ENCODE data around the gene CR1L.
"Not testable (repeated sequence)": the region's sequence is repeated elsewhere in the genome, so short reads cannot be mapped to it uniquely, and the experiment has no call there.

Gene CR1L

DNA sequence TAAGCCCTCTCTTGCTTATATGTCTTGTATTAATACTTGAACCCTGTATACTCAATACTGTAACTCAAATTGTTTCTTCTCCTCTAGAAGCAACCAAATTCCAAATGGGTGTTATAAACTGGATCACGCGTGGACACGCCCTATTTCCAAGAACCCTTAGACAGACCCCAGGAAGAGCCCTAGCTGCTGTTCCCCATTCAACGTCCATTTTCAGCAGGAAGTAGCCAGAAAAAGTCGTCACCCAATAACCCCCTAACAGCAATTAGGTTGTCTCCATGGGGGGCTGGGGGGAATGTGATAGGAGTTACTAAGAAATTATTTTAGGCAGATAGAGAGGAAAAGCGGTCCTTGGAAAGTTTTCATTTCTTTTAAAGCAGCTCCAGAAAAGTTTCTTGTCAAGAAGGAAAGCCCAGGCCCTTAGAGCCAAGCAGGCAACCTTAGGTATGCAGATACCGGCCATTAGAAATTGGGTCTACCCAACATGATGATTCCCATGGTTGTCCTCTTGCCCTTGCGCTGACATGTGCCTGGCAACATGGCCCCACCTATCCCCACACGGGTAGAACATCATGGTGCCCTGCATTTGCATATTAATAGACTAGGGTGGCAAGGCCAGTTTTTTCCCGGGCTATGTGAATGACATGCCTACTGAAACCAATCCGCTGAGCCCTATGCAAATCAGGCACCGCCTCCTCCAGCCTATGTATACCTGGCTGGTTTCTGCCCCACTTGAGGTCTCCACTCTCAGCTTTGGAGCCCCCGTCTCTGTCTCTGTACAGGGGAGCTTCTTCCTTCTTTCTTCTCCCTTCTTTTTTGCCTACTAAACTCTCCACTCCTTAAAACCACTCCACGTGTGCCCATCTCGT lies 102.9 kb downstream of the CR1L start:
- no peak overlapping the region for H3K4me2 ChIP-seq (ENCODE audit: low read length)
- H3K4me1 ChIP-seq (ENCODE audit: insufficient read depth, low read length, severe bottlenecking) = peaks cover 34% of the 10 kb centered on the region

DNA sequence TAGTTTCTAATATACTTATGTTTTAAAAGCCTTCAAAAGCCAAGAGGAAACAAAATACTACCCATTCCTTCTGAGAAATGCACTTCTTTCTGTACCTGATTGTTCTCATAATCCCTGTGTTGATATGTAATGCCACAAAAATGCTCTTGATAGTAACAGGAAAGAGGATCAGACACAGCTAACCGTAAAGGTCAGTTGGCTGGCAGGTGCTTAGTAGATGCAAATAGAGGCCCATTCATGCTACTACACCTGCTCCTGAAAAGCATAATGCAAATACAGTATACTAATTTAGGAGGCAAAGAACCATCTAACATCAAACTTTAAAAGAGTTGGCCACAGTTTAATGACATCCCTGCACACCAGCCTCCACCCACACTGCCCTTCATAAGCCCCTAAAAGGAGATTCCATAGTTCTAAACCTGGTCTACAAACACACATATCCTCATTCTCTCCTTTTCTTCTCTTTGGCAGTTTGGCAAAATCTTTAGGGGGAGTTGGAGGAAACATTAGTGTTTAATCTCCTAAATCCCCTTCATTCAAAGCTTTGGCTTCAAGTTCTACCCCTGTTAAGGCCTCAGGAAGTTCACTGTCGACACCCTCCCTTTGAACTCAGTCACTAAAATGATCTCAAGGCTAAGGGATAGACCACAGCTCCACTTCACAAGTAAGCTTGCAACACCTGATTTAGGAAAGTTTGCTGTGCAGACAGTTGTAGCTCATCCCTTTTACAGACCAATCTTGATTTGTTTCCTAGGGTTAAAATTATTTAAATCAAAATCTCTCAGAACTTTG lies 104.0 kb downstream of the CR1L start:
- H3K9ac ChIP-seq (ENCODE audit: low read length) = no peak overlapping the region
- no peaks in the 10 kb centered on the region for H3K9me2 ChIP-seq (ENCODE audit: low read depth, low read length)
- no peaks in the 10 kb centered on the region for H3F3A ChIP-seq (ENCODE audit: insufficient read depth, low read length)
- H3K4me1 ChIP-seq (ENCODE audit: insufficient read depth, low read length, severe bottlenecking) = peaks cover 44% of the 10 kb centered on the region
- H3K79me2 ChIP-seq (ENCODE audit: insufficient read depth, low read length) = peaks cover 15% of the 10 kb centered on the region
- H2AFZ ChIP-seq (ENCODE audit: low read length) = no peak overlapping the region
- no peak overlapping the region for H3K4me3 ChIP-seq (ENCODE audit: low read depth, low read length, poor library complexity, severe bottlenecking)
- H3K9me3 ChIP-seq (ENCODE audit: low read length) = no peaks in the 10 kb centered on the region
- H3K4me2 ChIP-seq (ENCODE audit: low read length) = peak overlapping the region; percentile 36
- H3K27me3 ChIP-seq (ENCODE audit: insufficient read depth, low read length) = no peaks in the 10 kb centered on the region
- H3K27ac ChIP-seq (ENCODE audit: low read depth, low read length, poor library complexity, severe bottlenecking) = peak overlapping the region; percentile 37
- H4K20me1 ChIP-seq (ENCODE audit: insufficient read depth, low read length) = no peaks in the 10 kb centered on the region
- TF ChIP-seq, protein P1, sequence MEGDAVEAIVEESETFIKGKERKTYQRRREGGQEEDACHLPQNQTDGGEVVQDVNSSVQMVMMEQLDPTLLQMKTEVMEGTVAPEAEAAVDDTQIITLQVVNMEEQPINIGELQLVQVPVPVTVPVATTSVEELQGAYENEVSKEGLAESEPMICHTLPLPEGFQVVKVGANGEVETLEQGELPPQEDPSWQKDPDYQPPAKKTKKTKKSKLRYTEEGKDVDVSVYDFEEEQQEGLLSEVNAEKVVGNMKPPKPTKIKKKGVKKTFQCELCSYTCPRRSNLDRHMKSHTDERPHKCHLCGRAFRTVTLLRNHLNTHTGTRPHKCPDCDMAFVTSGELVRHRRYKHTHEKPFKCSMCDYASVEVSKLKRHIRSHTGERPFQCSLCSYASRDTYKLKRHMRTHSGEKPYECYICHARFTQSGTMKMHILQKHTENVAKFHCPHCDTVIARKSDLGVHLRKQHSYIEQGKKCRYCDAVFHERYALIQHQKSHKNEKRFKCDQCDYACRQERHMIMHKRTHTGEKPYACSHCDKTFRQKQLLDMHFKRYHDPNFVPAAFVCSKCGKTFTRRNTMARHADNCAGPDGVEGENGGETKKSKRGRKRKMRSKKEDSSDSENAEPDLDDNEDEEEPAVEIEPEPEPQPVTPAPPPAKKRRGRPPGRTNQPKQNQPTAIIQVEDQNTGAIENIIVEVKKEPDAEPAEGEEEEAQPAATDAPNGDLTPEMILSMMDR (IDR thresholded peaks at IDR 0.05; ENCODE audit: low read length) = no peak
- TF ChIP-seq EZH2 (IDR thresholded peaks at IDR 0.05; ENCODE audit: borderline replicate concordance, low read length) = no peak
- H3K36me3 ChIP-seq (ENCODE audit: insufficient read depth, low read length) = no peaks in the 10 kb centered on the region

More for the DNA sequence above, 102.9 kb downstream of the CR1L start:
- no peak for TF ChIP-seq EZH2 (IDR thresholded peaks at IDR 0.05; ENCODE audit: borderline replicate concordance, low read length)
- TF ChIP-seq, protein P1 (IDR thresholded peaks at IDR 0.05; ENCODE audit: low read length) = no peak
- Histone ChIP-seq H3K79me2 (ENCODE audit: insufficient read depth, low read length) (peaks cover 4% of the 10 kb centered on the region), H3K36me3 (ENCODE audit: insufficient read depth, low read length) (no peaks in the 10 kb centered on the region), H3K9ac (ENCODE audit: low read length) (no peak overlapping the region), H3F3A (ENCODE audit: insufficient read depth, low read length) (no peaks in the 10 kb centered on the region), H3K4me3 (ENCODE audit: low read depth, low read length, poor library complexity, severe bottlenecking) (no peak overlapping the region), H2AFZ (ENCODE audit: low read length) (no peak overlapping the region), H3K9me2 (ENCODE audit: low read depth, low read length) (no peaks in the 10 kb centered on the region), H3K27me3 (ENCODE audit: insufficient read depth, low read length) (no peaks in the 10 kb centered on the region), H3K9me3 (ENCODE audit: low read length) (no peaks in the 10 kb centered on the region), H3K27ac (ENCODE audit: low read depth, low read length, poor library complexity, severe bottlenecking) (no peak overlapping the region), H4K20me1 (ENCODE audit: insufficient read depth, low read length) (no peaks in the 10 kb centered on the region)

DNA sequence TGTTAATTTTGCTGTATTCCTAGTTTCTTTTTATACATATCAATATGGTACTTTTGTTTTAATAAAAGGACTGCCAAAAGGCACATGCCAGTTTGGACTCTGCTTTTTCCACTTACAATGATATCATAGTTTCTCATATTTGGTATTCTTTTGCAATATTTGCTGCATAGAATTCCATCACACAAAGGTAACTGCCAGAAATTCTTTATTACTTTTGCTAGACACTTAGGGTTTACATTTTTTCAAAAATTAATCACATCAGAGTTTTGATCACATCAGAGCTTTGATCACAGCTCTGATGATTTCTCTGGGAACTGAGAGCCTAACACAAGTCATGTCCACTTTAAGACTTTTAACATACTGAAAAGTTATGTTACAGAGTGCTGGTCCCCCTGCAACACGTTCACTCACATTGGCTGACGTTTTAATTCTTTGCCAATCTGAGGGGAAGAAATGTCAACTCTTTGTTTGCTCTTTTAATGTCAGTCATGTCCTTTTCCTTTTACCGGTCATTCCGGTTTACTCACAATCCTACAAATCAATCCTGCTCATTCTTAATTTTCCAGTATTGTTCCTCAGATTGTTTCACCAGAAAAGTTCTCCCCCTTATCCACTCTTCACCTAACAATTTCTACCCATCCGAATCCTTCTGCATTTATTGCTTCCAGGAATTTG lies 105.8 kb downstream of the CR1L start:
- Histone ChIP-seq H2AFZ (ENCODE audit: low read length) (no peak overlapping the region), H3K9ac (ENCODE audit: low read length) (peak overlapping the region; percentile 67), H3K9me3 (ENCODE audit: low read length) (no peaks in the 10 kb centered on the region), H3K36me3 (ENCODE audit: insufficient read depth, low read length) (no peaks in the 10 kb centered on the region), H3K79me2 (ENCODE audit: insufficient read depth, low read length) (peaks cover 33% of the 10 kb centered on the region), H3K4me1 (ENCODE audit: insufficient read depth, low read length, severe bottlenecking) (peaks cover 56% of the 10 kb centered on the region), H3K4me2 (ENCODE audit: low read length) (peak overlapping the region; percentile 78), H3K4me3 (ENCODE audit: low read depth, low read length, poor library complexity, severe bottlenecking) (peak overlapping the region; percentile 72), H4K20me1 (ENCODE audit: insufficient read depth, low read length) (no peaks in the 10 kb centered on the region), H3F3A (ENCODE audit: insufficient read depth, low read length) (no peaks in the 10 kb centered on the region), H3K9me2 (ENCODE audit: low read depth, low read length) (no peaks in the 10 kb centered on the region), H3K27me3 (ENCODE audit: insufficient read depth, low read length) (no peaks in the 10 kb centered on the region), H3K27ac (ENCODE audit: low read depth, low read length, poor library complexity, severe bottlenecking) (no peak overlapping the region)
- TF ChIP-seq, protein P1 (IDR thresholded peaks at IDR 0.05; ENCODE audit: low read length) = no peak
- TF ChIP-seq EZH2 (IDR thresholded peaks at IDR 0.05; ENCODE audit: borderline replicate concordance, low read length) = no peak

DNA sequence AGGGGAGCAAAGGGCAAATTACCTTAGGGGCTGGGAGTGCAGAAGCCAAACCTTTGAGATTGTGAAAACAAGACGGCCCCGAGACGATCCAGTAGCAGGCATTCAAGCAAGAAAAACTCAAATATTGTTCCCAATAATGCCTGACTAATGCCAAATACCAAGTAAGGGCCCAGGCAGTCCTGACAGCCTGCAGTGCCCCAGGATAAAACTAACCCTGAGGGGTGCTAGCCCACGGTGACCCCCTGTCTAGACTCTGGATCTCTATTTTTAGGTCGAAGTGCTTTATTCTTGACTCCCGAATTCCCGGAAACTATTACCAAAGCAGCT lies 106.5 kb downstream of the CR1L start:
- H3K79me2 ChIP-seq (ENCODE audit: insufficient read depth, low read length) = peaks cover 37% of the 10 kb centered on the region
- H3K4me3 ChIP-seq (ENCODE audit: low read depth, low read length, poor library complexity, severe bottlenecking) = peak overlapping the region; percentile 72
- not testable (repeated sequence) for H3K27ac ChIP-seq (ENCODE audit: low read depth, low read length, poor library complexity, severe bottlenecking); H3K36me3 ChIP-seq (ENCODE audit: insufficient read depth, low read length); H3K9me3 ChIP-seq (ENCODE audit: low read length); H4K20me1 ChIP-seq (ENCODE audit: insufficient read depth, low read length); H3F3A ChIP-seq (ENCODE audit: insufficient read depth, low read length); H2AFZ ChIP-seq (ENCODE audit: low read length); H3K9me2 ChIP-seq (ENCODE audit: low read depth, low read length); H3K27me3 ChIP-seq (ENCODE audit: insufficient read depth, low read length)
- H3K4me2 ChIP-seq (ENCODE audit: low read length) = peak overlapping the region; percentile 78
- peaks cover 56% of the 10 kb centered on the region for H3K4me1 ChIP-seq (ENCODE audit: insufficient read depth, low read length, severe bottlenecking)
- H3K9ac ChIP-seq (ENCODE audit: low read length) = peak overlapping the region; percentile 67
